SU-DHL-6 (cell line): ENCODE data around the gene HCN4.

ENCODE experiments used
- H2AFZ ChIP-seq: fragments of 200-600 bp; sonication (generic); 2 replicates; pipeline ENCODE4 v1.6.1; 2014; ENCODE audit warnings: low read depth, mild to moderate bottlenecking, moderate library complexity, mixed read lengths, antibody characterized with exemption, low read length; ENCODE audit not compliant: severe bottlenecking
- H3F3A ChIP-seq: fragments of 200-600 bp; shearing (Covaris generic); 2 replicates; pipeline ENCODE4 v1.6.0; 2016; ENCODE audit warnings: antibody characterized with exemption, mild to moderate bottlenecking; ENCODE audit not compliant: insufficient read depth
- H3K27ac ChIP-seq: fragments of 200-600 bp; sonication (generic); 2 replicates; pipeline ENCODE4 v1.5.1; 2016; ENCODE audit warnings: low read depth, mild to moderate bottlenecking, low read length, moderate library complexity, mixed read lengths
- H3K27me3 ChIP-seq: fragments of 200-600 bp; sonication (generic), shearing (Covaris generic); 2 replicates; pipeline ENCODE4 v1.6.0; 2014; ENCODE audit warnings: mild to moderate bottlenecking, low read length
- H3K36me3 ChIP-seq: fragments of 200-600 bp; sonication (generic); 2 replicates; pipeline ENCODE4 v1.6.1; 2014; ENCODE audit warnings: mild to moderate bottlenecking, low read length, mixed read lengths
- H3K4me2 ChIP-seq: fragments of 300-600, 200-600 bp; shearing (Covaris generic), sonication (generic); 2 replicates; pipeline ENCODE4 v1.6.0; 2014; ENCODE audit warnings: low read length, low read depth, mild to moderate bottlenecking; ENCODE audit not compliant: poor library complexity, severe bottlenecking
- H3K4me3 ChIP-seq: fragments of 200-600 bp; sonication (generic); 2 replicates; pipeline ENCODE4 v1.5.1; 2014; ENCODE audit warnings: antibody characterized with exemption, low read length, mild to moderate bottlenecking, mixed read lengths; ENCODE audit not compliant: insufficient read depth, poor library complexity, severe bottlenecking
- H3K79me2 ChIP-seq: fragments of 200-600 bp; sonication (generic); 2 replicates; pipeline ENCODE4 v1.6.1; 2014; ENCODE audit warnings: mild to moderate bottlenecking, low read length, moderate library complexity; ENCODE audit not compliant: insufficient read depth
- H3K9ac ChIP-seq: fragments of 200-600 bp; sonication (generic); 2 replicates; pipeline ENCODE4 v1.7.0; 2014; ENCODE audit warnings: mild to moderate bottlenecking, low read length
- H3K9me2 ChIP-seq: fragments of 200-600 bp; sonication (generic); replicated peaks from 2 replicates; pipeline ENCODE4 v1.6.1; 2014; ENCODE audit warnings: low read length; ENCODE audit not compliant: insufficient read depth
- H3K9me3 ChIP-seq: fragments of 200-600 bp; sonication (generic); 2 replicates; pipeline ENCODE4 v1.6.1; 2014; ENCODE audit warnings: low read length, mixed read lengths; ENCODE audit not compliant: insufficient read depth
- H4K20me1 ChIP-seq: fragments of 200-600 bp; sonication (generic); 2 replicates; pipeline ENCODE4 v1.6.1; 2014; ENCODE audit warnings: low read depth, mild to moderate bottlenecking, antibody characterized with exemption, low read length, moderate library complexity, mixed read lengths
- EZH2phosphoT487 ChIP-seq: fragments of 200-600 bp; sonication (generic), shearing (Covaris generic); conservative IDR thresholded peaks from 2 replicates; pipeline ENCODE4 v1.6.1; 2018; ENCODE audit warnings: mild to moderate bottlenecking, antibody characterized with exemption, low read length, moderate library complexity, mixed read lengths
- TF ChIP-seq, protein P1 (sequence below): fragments of 200-600 bp; sonication (generic); IDR thresholded peaks from one replicate; pipeline ENCODE4 v1.5.1; 2017; ENCODE audit warnings: antibody characterized with exemption, mild to moderate bottlenecking, low read length, moderate library complexity; ENCODE audit not compliant: insufficient read depth, poor library complexity, severe bottlenecking

HCN4 gene

DNA sequence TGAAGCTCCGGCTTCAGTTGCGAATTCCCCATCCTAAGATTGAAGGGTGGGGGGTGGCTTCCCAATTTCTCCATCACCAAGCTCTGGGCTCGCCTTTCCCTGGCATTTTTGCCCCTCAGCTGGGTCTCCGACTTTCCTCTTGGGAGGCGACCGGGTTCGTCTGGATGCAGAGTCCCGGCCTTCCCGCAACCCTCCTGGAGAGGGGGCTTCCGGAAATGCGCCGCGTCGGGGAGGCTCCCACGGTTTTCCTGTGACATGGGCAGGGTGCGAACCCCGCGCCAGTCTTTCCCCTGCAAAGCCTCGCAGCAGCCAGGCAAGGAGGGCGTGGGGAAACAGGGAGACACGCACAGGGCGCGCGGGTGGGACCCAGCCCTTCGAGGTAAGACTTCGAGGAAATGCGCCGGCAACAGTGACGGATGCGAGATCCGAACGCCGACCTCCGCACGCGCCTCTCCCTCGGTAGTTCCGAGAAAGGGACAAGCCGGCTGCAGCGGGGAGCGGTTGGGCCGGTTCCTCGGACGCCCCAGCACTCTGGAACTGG, 466 bp upstream of the HCN4 start:
- Histone ChIP-seq H3K27me3 (no peaks in the 10 kb centered on the region), H4K20me1 (no peaks in the 10 kb centered on the region), H2AFZ (no peak overlapping the region), H3K79me2 (no peaks in the 10 kb centered on the region), H3K27ac (no peak overlapping the region), H3K4me3 (no peak overlapping the region), H3K4me2 (no peak overlapping the region), H3F3A (no peaks in the 10 kb centered on the region), H3K9me3 (no peaks in the 10 kb centered on the region), H3K9me2 (no peaks in the 10 kb centered on the region), H3K36me3 (no peaks in the 10 kb centered on the region), H3K9ac (no peak overlapping the region)
- TF ChIP-seq, protein P1, sequence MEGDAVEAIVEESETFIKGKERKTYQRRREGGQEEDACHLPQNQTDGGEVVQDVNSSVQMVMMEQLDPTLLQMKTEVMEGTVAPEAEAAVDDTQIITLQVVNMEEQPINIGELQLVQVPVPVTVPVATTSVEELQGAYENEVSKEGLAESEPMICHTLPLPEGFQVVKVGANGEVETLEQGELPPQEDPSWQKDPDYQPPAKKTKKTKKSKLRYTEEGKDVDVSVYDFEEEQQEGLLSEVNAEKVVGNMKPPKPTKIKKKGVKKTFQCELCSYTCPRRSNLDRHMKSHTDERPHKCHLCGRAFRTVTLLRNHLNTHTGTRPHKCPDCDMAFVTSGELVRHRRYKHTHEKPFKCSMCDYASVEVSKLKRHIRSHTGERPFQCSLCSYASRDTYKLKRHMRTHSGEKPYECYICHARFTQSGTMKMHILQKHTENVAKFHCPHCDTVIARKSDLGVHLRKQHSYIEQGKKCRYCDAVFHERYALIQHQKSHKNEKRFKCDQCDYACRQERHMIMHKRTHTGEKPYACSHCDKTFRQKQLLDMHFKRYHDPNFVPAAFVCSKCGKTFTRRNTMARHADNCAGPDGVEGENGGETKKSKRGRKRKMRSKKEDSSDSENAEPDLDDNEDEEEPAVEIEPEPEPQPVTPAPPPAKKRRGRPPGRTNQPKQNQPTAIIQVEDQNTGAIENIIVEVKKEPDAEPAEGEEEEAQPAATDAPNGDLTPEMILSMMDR: no peak
- no peak for TF ChIP-seq EZH2phosphoT487

- H3K4me3 ChIP-seq: no peak overlapping the region
- no peak overlapping the region for H3K4me2 ChIP-seq
Measured at GRCh38 chr15:73367624-73368300, 996 bp downstream of the HCN4 start.

DNA sequence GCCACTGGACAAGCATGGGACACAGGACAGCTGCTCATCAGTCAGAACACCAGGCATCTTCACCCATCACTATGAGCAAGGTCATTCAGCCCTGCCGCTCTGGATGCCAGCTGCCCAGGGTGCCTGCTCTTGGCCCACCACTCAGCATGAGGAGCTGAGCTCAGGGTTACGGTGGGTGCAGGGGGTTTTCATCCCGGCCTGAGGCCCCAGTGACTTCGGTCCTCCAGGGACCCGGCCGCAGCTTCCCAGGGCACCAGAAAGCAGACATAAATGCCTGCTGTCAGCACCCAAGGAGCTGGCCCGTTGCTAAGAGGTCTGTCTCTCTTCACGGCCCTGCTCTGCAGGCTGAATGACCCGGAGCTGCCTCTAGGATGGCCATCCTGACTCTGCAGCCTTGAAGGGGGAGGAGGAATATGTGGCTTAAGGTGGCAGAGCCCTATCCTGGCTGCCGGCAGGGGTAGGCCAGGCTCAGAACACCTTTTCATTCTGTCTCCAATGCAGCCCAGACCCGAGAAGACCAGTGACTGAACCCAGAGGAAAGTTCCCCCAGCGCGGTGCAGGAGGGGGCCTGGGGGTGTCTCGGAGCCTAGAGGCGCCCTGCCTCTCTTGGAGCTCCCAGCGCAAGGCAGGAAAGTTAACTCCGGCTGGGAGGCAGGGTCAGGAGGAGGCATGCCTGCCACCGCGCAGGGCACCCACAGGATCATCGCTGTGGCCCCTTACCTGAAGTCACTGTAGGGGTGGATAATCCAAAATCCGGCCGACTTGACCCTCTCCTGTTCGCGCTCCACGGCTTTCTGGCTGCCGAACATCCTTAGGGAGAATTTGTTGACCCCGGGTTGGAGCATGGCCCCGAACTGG, 1.8 kb downstream of the HCN4 start:
- Histone ChIP-seq H3K9ac (no peak overlapping the region), H3K4me3 (no peak overlapping the region), H3K27me3 (no peaks in the 10 kb centered on the region)

More at GRCh38 chr15:73367624-73368300, 996 bp downstream of the HCN4 start:
- H3K9me2 ChIP-seq: no peaks in the 10 kb centered on the region
- no peak overlapping the region for H3K9ac ChIP-seq
- no peaks in the 10 kb centered on the region for H3F3A ChIP-seq
- H3K36me3 ChIP-seq: no peaks in the 10 kb centered on the region
- no peaks in the 10 kb centered on the region for H3K27me3 ChIP-seq
- H3K27ac ChIP-seq: no peak overlapping the region
- no peaks in the 10 kb centered on the region for H3K79me2 ChIP-seq
- TF ChIP-seq, protein P1: no peak
- TF ChIP-seq EZH2phosphoT487: no peak
- H3K9me3 ChIP-seq: no peaks in the 10 kb centered on the region
- no peak overlapping the region for H2AFZ ChIP-seq
- no peaks in the 10 kb centered on the region for H4K20me1 ChIP-seq

More for the DNA sequence above, 1.8 kb downstream of the HCN4 start:
- H2AFZ ChIP-seq: no peak overlapping the region
- no peak overlapping the region for H3K4me2 ChIP-seq
- H3K9me3 ChIP-seq: no peaks in the 10 kb centered on the region
- H3K27ac ChIP-seq: no peak overlapping the region
- no peaks in the 10 kb centered on the region for H3K36me3 ChIP-seq
- no peaks in the 10 kb centered on the region for H4K20me1 ChIP-seq
- no peaks in the 10 kb centered on the region for H3F3A ChIP-seq
- H3K79me2 ChIP-seq: no peaks in the 10 kb centered on the region
- no peaks in the 10 kb centered on the region for H3K9me2 ChIP-seq
- no peak for TF ChIP-seq EZH2phosphoT487
- TF ChIP-seq, protein P1: no peak
